B cell (primary cell): ENCODE data around the gene CEPT1. TPM values are rescaled to one million over a fixed set of nuclear protein-coding genes. Genes with fewer than 3 reads are reported as not detected.

Experiments
- ATAC-seq: fragments of 200-7000 bp; cut with Tn5 transposase; one replicate; pipeline ENCODE4 v1.10.0; 2021; ENCODE audit warnings: low read depth, mild to moderate bottlenecking, moderate number of reproducible peaks, moderate library complexity
- CTCF ChIA-PET: fragments of 350-600 bp; sonication (Branson Sonifier 250); formaldehyde crosslinking; loops from one replicate; lab custom pipeline; 2021; ENCODE audit warnings: antibody characterized with exemption, inconsistent platforms; lab: Charles Lee
- POLR2A ChIA-PET: fragments of 350-600 bp; sonication (Branson Sonifier 250); formaldehyde crosslinking; loops from one replicate; lab custom pipeline; 2021; ENCODE audit warnings: antibody characterized with exemption; lab: Charles Lee
- DNase-seq: peaks from one replicate; pipeline ENCODE4 v3.0.0; 2013
- H2AFZ ChIP-seq: 2 replicates; pipeline ENCODE4 v1.6.1; 2012; ENCODE audit warnings: mild to moderate bottlenecking, low read depth, low read length; ENCODE audit not compliant: insufficient read depth, poor library complexity, severe bottlenecking
- H3K27ac ChIP-seq, 2 donors: 1 replicate in 1 of 2; 2 replicates in 1 of 2; pipeline ENCODE4 v1.5.1; 2012 to 2013; ENCODE audit warnings: low read length in 2 of 2, mild to moderate bottlenecking in 2 of 2, moderate library complexity in 1 of 2
- H3K27me3 ChIP-seq, 4 experiments: fragments of 200-600 bp in 1 of 4; sonication (generic) in 1 of 4; replicated peaks in 1 of 4; 1 replicate in 2 of 4; 2 replicates in 2 of 4; pipeline versions ENCODE4 v1.6.1 to v1.7.0; 2013 to 2016; ENCODE audit warnings: low read length in 3 of 4, mild to moderate bottlenecking in 2 of 4, mixed read lengths in 1 of 4, moderate library complexity in 1 of 4; ENCODE audit not compliant: insufficient read depth in 4 of 4, control insufficient read depth in 3 of 4; ENCODE audit errors: control extremely low read depth in 1 of 4
- H3K36me3 ChIP-seq, 2 experiments: replicated peaks in 1 of 2; 1 replicate in 1 of 2; 2 replicates in 1 of 2; pipeline versions ENCODE4 v1.6.1 to v1.7.1; 2013; ENCODE audit warnings: low read length in 1 of 2; ENCODE audit not compliant: insufficient read depth in 2 of 2, control insufficient read depth in 1 of 2; ENCODE audit errors: control extremely low read depth in 1 of 2, extremely low read depth in 1 of 2
- H3K4me1 ChIP-seq, 2 donors: fragments of 200-600 bp in 1 of 2; sonication (generic) in 1 of 2; 1 replicate in 1 of 2; 2 replicates in 1 of 2; pipeline versions ENCODE4 v1.5.1 to v1.6.1; 2013 to 2017; ENCODE audit warnings: low read length in 2 of 2; ENCODE audit not compliant: control insufficient read depth in 2 of 2, insufficient read depth in 2 of 2
- H3K4me2 ChIP-seq: replicated peaks from 2 replicates; pipeline ENCODE3; 2012; ENCODE audit warnings: mild to moderate bottlenecking, low read depth, low read length; ENCODE audit not compliant: poor library complexity, severe bottlenecking
- H3K4me3 ChIP-seq, 5 experiments: fragments of 200-600 bp in 1 of 5; sonication (generic) in 1 of 5; 1 replicate in 3 of 5; 2 replicates in 2 of 5; pipeline versions ENCODE4 v1.5.1 to v1.7.0; 2011 to 2016; ENCODE audit warnings: low read length in 4 of 5, mild to moderate bottlenecking in 4 of 5, low read depth in 2 of 5, control low read depth in 1 of 5, moderate library complexity in 1 of 5; ENCODE audit not compliant: insufficient read depth in 1 of 5; ENCODE audit errors: control extremely low read depth in 1 of 5, extremely low read depth in 1 of 5
- H3K79me2 ChIP-seq: fragments of 200-600 bp; sonication (generic); one replicate; pipeline ENCODE4 v1.6.0; 2016; ENCODE audit warnings: low read length; ENCODE audit not compliant: control insufficient read depth, insufficient read depth
- H3K9ac ChIP-seq: fragments of 200-600 bp; sonication (generic); 2 replicates; pipeline ENCODE4 v1.6.1; 2017; ENCODE audit warnings: mild to moderate bottlenecking, low read length, moderate library complexity
- H3K9me3 ChIP-seq, 3 donors: one replicate each; pipeline versions ENCODE4 v1.6.1 to v1.7.1; 2013; ENCODE audit warnings: low read length in 2 of 3; ENCODE audit not compliant: control insufficient read depth in 2 of 3, insufficient read depth in 1 of 3; ENCODE audit errors: control extremely low read depth in 1 of 3
- H4K20me1 ChIP-seq: 2 replicates; pipeline ENCODE4 v1.6.0; 2012; ENCODE audit warnings: mild to moderate bottlenecking, low read length; ENCODE audit not compliant: insufficient read depth, control insufficient read depth, poor library complexity, severe bottlenecking
- H3K27ac Mint-ChIP-seq: one replicate; pipeline ENCODE4 v1.8.0; 2021; ENCODE audit warnings: mixed read lengths
- H3K27me3 Mint-ChIP-seq: one replicate; pipeline ENCODE4 v1.8.0; 2021; ENCODE audit warnings: mixed read lengths
- H3K4me1 Mint-ChIP-seq: one replicate; pipeline ENCODE4 v1.8.0; 2021; ENCODE audit warnings: mixed read lengths
- H3K4me3 Mint-ChIP-seq: one replicate; pipeline ENCODE4 v1.8.0; 2021; ENCODE audit warnings: mixed read lengths
- H3K9me3 Mint-ChIP-seq: one replicate; pipeline ENCODE4 v1.8.0; 2022; ENCODE audit warnings: mixed read lengths; ENCODE audit not compliant: insufficient read depth
- CTCF ChIP-seq: fragments of 200-600 bp; IDR thresholded peaks from one replicate; pipeline ENCODE4 v1.8.0; 2022; ENCODE audit warnings: antibody characterized with exemption, mild to moderate bottlenecking
- EZH2 ChIP-seq: IDR thresholded peaks from 2 replicates; pipeline ENCODE4 v1.6.1; 2012; ENCODE audit warnings: borderline replicate concordance, low read depth, mild to moderate bottlenecking, moderate library complexity, low read length; ENCODE audit not compliant: insufficient read depth, poor library complexity, severe bottlenecking
- WGBS: methylation state at CpG from one replicate; pipeline ENCODE4 v1.1.5; 2013; ENCODE audit warnings: missing lambda C conversion rate; ENCODE audit not compliant: insufficient coverage; 5-methylcytosine and 5-hydroxymethylcytosine counted together
- intact Hi-C: fragments of 100-400 bp; cut with micrococcal nuclease; formaldehyde crosslinking; loops from one replicate; pipeline ENCODE4 v1.10.0; 2022
- polyA plus RNA-seq: library from polyadenylated mRNA; depleted of rRNA; stranded (reverse); fragments of >200 nt; gene quantifications from 2 replicates; pipeline ENCODE4 v1.2.3, GENCODE V29; 2012
- total RNA-seq, 2 donors: library from RNA; stranded (reverse); fragments of 120-200 nt in 1 of 2; gene quantifications; 1 replicate in 1 of 2; 2 replicates in 1 of 2; pipeline versions ENCODE4 v1.2.3 to v1.2.4, GENCODE V29; 2013 to 2022

CEPT1 gene
- total and polyA plus RNA-seq, 2 donors (not counting 1 experiment from before 2014, with no cell fraction given), result 47.1 to 83.5 TPM

- Histone ChIP-seq H3K27ac (peak overlapping the region in 1 of 2 donors; percentile 54), H3K4me2 (no peak overlapping the region), H2AFZ (no peak overlapping the region), H3K4me3 (no peak overlapping the region), H3K9ac (no peak overlapping the region), H3K4me1 (peaks cover 0 to 8% of the 10 kb centered on the region in 2 donors), H3K27me3 (no peaks in the 10 kb centered on the region), H3K79me2 (peaks cover 95% of the 10 kb centered on the region), H3K9me3 (no peaks in the 10 kb centered on the region), H3K36me3 (peaks cover 21 to 72% of the 10 kb centered on the region in 2 experiments), H4K20me1 (peaks cover 9% of the 10 kb centered on the region)
- H3K4me3 Mint-ChIP-seq, result no peak overlapping the region
- 100% methylated on average over 2 of the region's 2 CpGs for WGBS
- H3K9me3 Mint-ChIP-seq, result no peaks in the 10 kb centered on the region
- peaks cover 32% of the 10 kb centered on the region for H3K4me1 Mint-ChIP-seq
- no peak overlapping the region for H3K27ac Mint-ChIP-seq
- no peaks in the 10 kb centered on the region for H3K27me3 Mint-ChIP-seq
- DNase-seq (no peak), ATAC-seq (no peak)
- intact Hi-C loops, result loop anchor here (5.0 kb wide), 1 partner anchor 37 kb away; no protein-coding TSS in a partner anchor
- ChIA-PET CTCF (no interaction called here), POLR2A (interaction anchor here (0.6 to 0.7 kb wide), 2 partner anchors 9 to 300 kb away, joined by 3 to 4 read pairs; no protein-coding TSS in a partner anchor)
- TF ChIP-seq CTCF (no peak), EZH2 (no peak)
Measured at GRCh38 chr1:111164151-111164550, 24.1 kb downstream of the CEPT1 start.

GRCh38 chr1:111172463-111172862 is 32.4 kb downstream of the CEPT1 start:
- Histone ChIP-seq H3K27ac (peak overlapping the region in 1 of 2 donors; percentile 70), H3K4me1 (peaks cover 9 to 28% of the 10 kb centered on the region in 2 donors), H3K9ac (no peak overlapping the region), H3K4me3 (no peak overlapping the region), H3K9me3 (no peaks in the 10 kb centered on the region), H3K4me2 (no peak overlapping the region), H4K20me1 (no peaks in the 10 kb centered on the region), H3K36me3 (peaks cover 16 to 65% of the 10 kb centered on the region in 2 experiments), H2AFZ (no peak overlapping the region), H3K27me3 (no peaks in the 10 kb centered on the region), H3K79me2 (peaks cover 54% of the 10 kb centered on the region)
- Mint-ChIP-seq H3K4me1 (peaks cover 43% of the 10 kb centered on the region), H3K4me3 (no peak overlapping the region), H3K9me3 (no peaks in the 10 kb centered on the region), H3K27me3 (no peaks in the 10 kb centered on the region), H3K27ac (peak overlapping the region; percentile 57)
- DNase-seq (no peak), ATAC-seq (no peak)
- CTCF ChIA-PET, result interaction anchor here (1.5 to 1.9 kb wide), 3 partner anchors 29 to 228 kb away, joined by 3 to 7 read pairs (median 5); no protein-coding TSS in a partner anchor
- no peak for TF ChIP-seq CTCF
- TF ChIP-seq EZH2, result no peak
- POLR2A ChIA-PET, result interaction anchor here (0.6 kb wide), 1 partner anchor 8 kb away, joined by 3 read pairs; no protein-coding TSS in a partner anchor
- intact Hi-C loops, result no loop called here
